ENCODE data around the gene LITAF.

LITAF gene

GRCh38 chr16:11564046-11564926, 22.4 kb downstream of the LITAF start:
- no peak for TF ChIP-seq CTCF (IDR thresholded peaks at IDR 0.05; ENCODE audit: control insufficient read depth, insufficient read depth, low read depth, low read length, missing control alignments)
- H3K4me3 ChIP-seq (ENCODE audit: control insufficient read depth, low read depth, low read length), result no peak overlapping the region
- DNase-seq (ENCODE audit: low read depth), result no peak

- DNase-seq (ENCODE audit: low read depth), result no peak
- no peak overlapping the region for H3K4me3 ChIP-seq (ENCODE audit: control insufficient read depth, low read depth, low read length)
- TF ChIP-seq CTCF (IDR thresholded peaks at IDR 0.05; ENCODE audit: control insufficient read depth, insufficient read depth, low read depth, low read length, missing control alignments), result no peak
Measured at GRCh38 chr16:11563493-11564040, 23.2 kb downstream of the LITAF start.

- no peak for TF ChIP-seq CTCF (IDR thresholded peaks at IDR 0.05; ENCODE audit: control insufficient read depth, insufficient read depth, low read depth, low read length, missing control alignments)
- no peak for DNase-seq (ENCODE audit: low read depth)
- no peak overlapping the region for H3K4me3 ChIP-seq (ENCODE audit: control insufficient read depth, low read depth, low read length)
Measured at GRCh38 chr16:11562941-11563340, 23.8 kb downstream of the LITAF start.

- no peak for DNase-seq (ENCODE audit: low read depth)
- no peak for TF ChIP-seq CTCF (IDR thresholded peaks at IDR 0.05; ENCODE audit: control insufficient read depth, insufficient read depth, low read depth, low read length, missing control alignments)
- H3K4me3 ChIP-seq (ENCODE audit: control insufficient read depth, low read depth, low read length), result no peak overlapping the region
Measured at GRCh38 chr16:11562411-11562810, 24.3 kb downstream of the LITAF start.

GRCh38 chr16:11561856-11562255, 24.9 kb downstream of the LITAF start:
- no peak for DNase-seq (ENCODE audit: low read depth)
- no peak for TF ChIP-seq CTCF (IDR thresholded peaks at IDR 0.05; ENCODE audit: control insufficient read depth, insufficient read depth, low read depth, low read length, missing control alignments)
- H3K4me3 ChIP-seq (ENCODE audit: control insufficient read depth, low read depth, low read length), result no peak overlapping the region

- no peak overlapping the region for H3K4me3 ChIP-seq (ENCODE audit: control insufficient read depth, low read depth, low read length)
- DNase-seq (ENCODE audit: low read depth), result no peak
- no peak for TF ChIP-seq CTCF (IDR thresholded peaks at IDR 0.05; ENCODE audit: control insufficient read depth, insufficient read depth, low read depth, low read length, missing control alignments)
Measured at GRCh38 chr16:11561454-11561805, 25.3 kb downstream of the LITAF start.

Measured in AG09309 (cell line).